Activated CD4-positive, alpha-beta T cell treated with anti-CD3 and anti-CD28 coated beads for 1 hour (primary cell): ENCODE data around the gene ZNF678.

Experiments used
- DNase-seq: peaks from one replicate; pipeline ENCODE4 v3.0.0-alpha.2; 2020

The ZNF678 gene

DNA sequence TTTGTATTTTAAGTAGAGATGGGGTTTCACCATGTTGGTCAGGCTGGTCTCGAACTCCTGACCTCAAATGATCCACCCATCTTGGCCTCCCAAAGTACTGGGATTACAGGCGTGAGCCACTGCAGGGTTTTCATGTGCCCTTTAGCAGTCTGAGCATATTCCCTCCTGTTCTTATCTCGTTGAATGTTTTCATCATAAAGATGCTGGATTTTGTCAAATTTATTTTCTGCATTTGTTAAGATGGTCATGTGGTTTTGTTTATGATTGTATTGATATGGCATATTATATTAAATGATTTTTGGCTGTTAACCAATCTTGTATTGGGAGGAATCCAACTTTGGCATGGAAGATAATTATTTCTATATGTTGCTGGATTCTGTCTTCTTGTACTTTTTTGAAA is 163.0 kb downstream of the ZNF678 start:
- no peak for DNase-seq
